Stomach (tissue), 9 donors: ENCODE results near the gene PTPN3. TPM values are rescaled to one million over a fixed set of nuclear protein-coding genes. Genes with fewer than 3 reads are reported as not detected.

Experiments
- DNase-seq, 2 donors: peaks; one replicate each; pipeline versions ENCODE4 v3.0.0 to v3.0.0-alpha.2; 2013 to 2019
- H3K27ac ChIP-seq, 5 donors: fragments of 200-600 bp in 4 of 5; sonication (generic) in 4 of 5; one replicate each; pipeline ENCODE4 v1.5.1; 2013 to 2019; ENCODE audit warnings: mild to moderate bottlenecking in 1 of 5, moderate library complexity in 1 of 5
- H3K27me3 ChIP-seq, 3 donors: fragments of 200-600 bp; sonication (generic); one replicate each; pipeline ENCODE4 v1.5.1; 2017 to 2019; ENCODE audit warnings: mixed run types in 1 of 3
- H3K36me3 ChIP-seq, 4 donors: fragments of 200-600 bp; sonication (generic); 1 replicate in 3 of 4; 2 replicates in 1 of 4; pipeline ENCODE4 v1.5.1; 2016 to 2019
- H3K4me1 ChIP-seq, 4 donors: fragments of 200-600 bp; sonication (generic); one replicate each; pipeline ENCODE4 v1.5.1; 2016 to 2019
- H3K4me3 ChIP-seq, 4 donors: fragments of 200-600 bp; sonication (generic) in 3 of 4; one replicate each; pipeline ENCODE4 v1.5.1; 2016 to 2019; ENCODE audit warnings: mild to moderate bottlenecking in 1 of 4
- H3K9me3 ChIP-seq, 4 donors: fragments of 200-600 bp; sonication (generic); one replicate each; pipeline ENCODE4 v1.5.1; 2016 to 2019
- EP300 ChIP-seq: sonication (generic); formaldehyde crosslinking; IDR thresholded peaks from one replicate; pipeline ENCODE4 v1.6.1; 2017; ENCODE audit warnings: antibody characterized with exemption
- POLR2A ChIP-seq, 4 donors: fragments of 450-650 bp; IDR thresholded peaks; one replicate each; pipeline ENCODE4 v1.6.1; 2016; ENCODE audit warnings: antibody characterized with exemption in 4 of 4, control low read depth in 2 of 4, mild to moderate bottlenecking in 1 of 4, moderate library complexity in 1 of 4
- POLR2AphosphoS5 ChIP-seq, 3 donors: sonication (generic); formaldehyde crosslinking; IDR thresholded peaks; one replicate each; pipeline ENCODE4 v1.6.1; 2016; ENCODE audit warnings: antibody characterized with exemption in 3 of 3
- WGBS, 5 donors: extraction: QIAGEN DNeasy Blood & Tissue Kit in 3 of 5; methylation state at CpG; one replicate each; pipeline versions ENCODE4 v1.1.5 to v1.1.7; 2013 to 2018; 5-methylcytosine and 5-hydroxymethylcytosine counted together
- intact Hi-C: fragments of 100-400 bp; cut with DNase I; formaldehyde crosslinking; loops from one replicate; pipeline ENCODE4 v1.15.1; 2023; ENCODE audit warnings: low total_unique reads
- polyA plus RNA-seq, 3 donors: library from polyadenylated mRNA; stranded (reverse); fragments of 200-250 nt; gene quantifications; one replicate each; pipeline ENCODE4 v1.2.3, GENCODE V29; 2013
- total RNA-seq, 5 donors: library from RNA; depleted of rRNA; stranded (reverse); fragments of >200 nt; gene quantifications; one replicate each; pipeline versions ENCODE4 v1.1.0 to v1.2.3, GENCODE V29; 2014 to 2016
- TF ChIP-seq, protein P1 (sequence below), 7 experiments: fragments of 450-650 bp in 4 of 7; fragments of 200-600 bp in 3 of 7; sonication (generic) in 3 of 7; IDR thresholded peaks; one replicate each; pipeline ENCODE4 v1.5.1; 2016 to 2019; ENCODE audit warnings: antibody characterized with exemption in 7 of 7, control low read depth in 2 of 7, mild to moderate bottlenecking in 1 of 7
- donor health status: healthy with polysubstance abuse.
- donor health status: Bipolar disorder and iron deficiency.
- donor health status: healthy.

Gene PTPN3
- total and polyA plus RNA-seq, 8 donors = 4.7 to 16.7 (median 13.1) TPM

DNA sequence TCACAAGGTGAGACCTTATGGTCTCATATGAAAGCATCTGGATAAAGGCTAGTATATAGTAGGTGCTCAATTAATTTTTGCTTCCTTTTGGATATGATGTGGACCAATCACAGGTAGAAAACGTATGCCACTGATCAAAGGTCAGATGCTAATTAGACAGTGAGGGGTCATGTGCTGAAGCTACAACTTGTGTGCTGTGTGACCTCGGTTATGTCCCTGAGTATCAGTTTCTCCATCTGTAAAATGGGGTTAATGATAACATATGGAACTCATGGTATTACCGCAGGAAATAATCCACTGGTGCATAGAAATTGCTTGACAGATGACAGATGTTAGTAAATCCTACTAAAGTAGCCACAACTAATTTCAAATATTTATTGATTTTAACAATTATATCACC lies 62.0 kb downstream of the PTPN3 start:
- no peaks in the 10 kb centered on the region for H3K27me3 ChIP-seq
- no peak overlapping the region for H3K27ac ChIP-seq
- peaks cover 0 to 10% (median 6%) of the 10 kb centered on the region in 4 donors for H3K4me1 ChIP-seq
- intact Hi-C loops = no loop called here
- no peaks in the 10 kb centered on the region for H3K9me3 ChIP-seq
- H3K4me3 ChIP-seq = no peak overlapping the region
- WGBS, 5 donors = 79 to 94% (median 90%) methylated on average over 3 of the region's 3 CpGs
- DNase-seq = no peak
- no peak for TF ChIP-seq EP300
- no peak for TF ChIP-seq POLR2A (IDR thresholded peaks at IDR 0.05)
- TF ChIP-seq POLR2AphosphoS5 (IDR thresholded peaks at IDR 0.05) = no peak
- TF ChIP-seq, protein P1, sequence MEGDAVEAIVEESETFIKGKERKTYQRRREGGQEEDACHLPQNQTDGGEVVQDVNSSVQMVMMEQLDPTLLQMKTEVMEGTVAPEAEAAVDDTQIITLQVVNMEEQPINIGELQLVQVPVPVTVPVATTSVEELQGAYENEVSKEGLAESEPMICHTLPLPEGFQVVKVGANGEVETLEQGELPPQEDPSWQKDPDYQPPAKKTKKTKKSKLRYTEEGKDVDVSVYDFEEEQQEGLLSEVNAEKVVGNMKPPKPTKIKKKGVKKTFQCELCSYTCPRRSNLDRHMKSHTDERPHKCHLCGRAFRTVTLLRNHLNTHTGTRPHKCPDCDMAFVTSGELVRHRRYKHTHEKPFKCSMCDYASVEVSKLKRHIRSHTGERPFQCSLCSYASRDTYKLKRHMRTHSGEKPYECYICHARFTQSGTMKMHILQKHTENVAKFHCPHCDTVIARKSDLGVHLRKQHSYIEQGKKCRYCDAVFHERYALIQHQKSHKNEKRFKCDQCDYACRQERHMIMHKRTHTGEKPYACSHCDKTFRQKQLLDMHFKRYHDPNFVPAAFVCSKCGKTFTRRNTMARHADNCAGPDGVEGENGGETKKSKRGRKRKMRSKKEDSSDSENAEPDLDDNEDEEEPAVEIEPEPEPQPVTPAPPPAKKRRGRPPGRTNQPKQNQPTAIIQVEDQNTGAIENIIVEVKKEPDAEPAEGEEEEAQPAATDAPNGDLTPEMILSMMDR (IDR thresholded peaks at IDR 0.05) = no peak
- H3K36me3 ChIP-seq = peaks cover 0 to 39% (median 9%) of the 10 kb centered on the region in 4 donors

DNA sequence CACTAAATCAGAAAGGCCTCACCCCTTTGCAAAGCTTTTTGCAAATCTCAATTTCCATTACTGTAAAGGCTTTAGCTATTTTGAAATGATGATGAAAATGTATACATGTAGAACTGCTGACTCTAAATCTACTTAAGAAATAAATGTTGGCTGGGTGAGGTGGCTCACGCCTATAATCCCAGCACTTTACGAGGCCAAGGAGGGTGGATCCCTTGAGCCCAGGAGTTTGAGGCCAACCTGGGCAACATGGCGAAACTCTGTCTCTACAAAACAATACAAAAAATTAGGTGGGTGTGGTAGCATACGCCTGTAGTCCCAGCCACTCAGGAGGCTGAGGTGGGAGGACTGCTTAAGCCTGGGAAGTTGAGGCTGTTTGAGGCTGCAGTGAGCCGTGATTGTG lies 64.6 kb downstream of the PTPN3 start:
- no peaks in the 10 kb centered on the region for H3K27me3 ChIP-seq
- H3K4me1 ChIP-seq = no peaks in the 10 kb centered on the region
- peaks cover 0 to 63% (median 17%) of the 10 kb centered on the region in 4 donors for H3K36me3 ChIP-seq
- H3K4me3 ChIP-seq = no peak overlapping the region
- DNase-seq = no peak
- intact Hi-C loops = no loop called here
- WGBS, 5 donors = 89 to 96% (median 93%) methylated on average over 5 of the region's 5 CpGs
- H3K9me3 ChIP-seq = no peaks in the 10 kb centered on the region
- no peak overlapping the region for H3K27ac ChIP-seq
- TF ChIP-seq EP300 (no peak), POLR2A (IDR thresholded peaks at IDR 0.05) (no peak), POLR2AphosphoS5 (IDR thresholded peaks at IDR 0.05) (no peak)
- TF ChIP-seq, protein P1 (IDR thresholded peaks at IDR 0.05) = no peak

GRCh38 chr9:109430231-109430630 lies 67.9 kb downstream of the PTPN3 start:
- H3K4me3 ChIP-seq = no peak overlapping the region
- no peak for DNase-seq
- intact Hi-C loops = no loop called here
- no peaks in the 10 kb centered on the region for H3K9me3 ChIP-seq
- WGBS, 5 donors = 47 to 70% (median 61%) methylated on average over 4 of the region's 4 CpGs
- TF ChIP-seq POLR2A (IDR thresholded peaks at IDR 0.05) = no peak
- no peak for TF ChIP-seq EP300
- no peak for TF ChIP-seq POLR2AphosphoS5 (IDR thresholded peaks at IDR 0.05)
- TF ChIP-seq, protein P1 (IDR thresholded peaks at IDR 0.05) = no peak
- H3K4me1 ChIP-seq = no peaks in the 10 kb centered on the region
- no peak overlapping the region for H3K27ac ChIP-seq
- H3K36me3 ChIP-seq = peaks cover 10 to 75% (median 23%) of the 10 kb centered on the region in 4 donors
- no peaks in the 10 kb centered on the region for H3K27me3 ChIP-seq

GRCh38 chr9:109428854-109429253 lies 69.3 kb downstream of the PTPN3 start:
- Histone ChIP-seq H3K4me3 (no peak overlapping the region), H3K9me3 (no peaks in the 10 kb centered on the region), H3K4me1 (no peaks in the 10 kb centered on the region), H3K36me3 (peaks cover 10 to 77% (median 32%) of the 10 kb centered on the region in 4 donors), H3K27me3 (no peaks in the 10 kb centered on the region), H3K27ac (no peak overlapping the region)
- TF ChIP-seq EP300 = no peak
- TF ChIP-seq POLR2A (IDR thresholded peaks at IDR 0.05) = no peak
- TF ChIP-seq, protein P1 (IDR thresholded peaks at IDR 0.05) = no peak
- no peak for TF ChIP-seq POLR2AphosphoS5 (IDR thresholded peaks at IDR 0.05)
- intact Hi-C loops = no loop called here
- WGBS, 5 donors = 78 to 89% (median 81%) methylated on average over 6 of the region's 6 CpGs
- DNase-seq = no peak
